ENCODE measurements around the gene IFNA2.
"Not testable (repeated sequence)": the region's sequence is repeated elsewhere in the genome, so short reads cannot be mapped to it uniquely, and the experiment has no call there.

IFNA2 gene

DNA sequence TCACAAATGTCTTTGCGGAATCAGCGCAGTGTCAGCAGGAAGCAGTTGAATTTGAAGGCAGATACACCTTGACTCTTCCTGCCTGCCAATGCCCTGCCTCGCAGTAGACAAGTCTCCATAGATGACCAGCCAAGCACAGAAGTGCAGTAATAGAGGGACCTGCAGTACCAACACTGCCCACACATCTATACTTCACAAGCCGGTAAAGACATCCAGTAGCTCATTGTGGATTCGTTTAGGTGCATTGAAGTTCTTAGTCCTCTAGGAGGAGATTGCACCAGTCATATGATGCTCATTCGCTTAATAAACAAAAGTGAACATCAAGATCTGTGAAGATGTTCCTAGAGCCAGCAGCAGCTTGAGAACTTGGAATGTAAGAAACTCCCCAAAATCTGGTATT, 7.1 kb upstream of the IFNA2 start:
- DNase-seq: no peak
- intact Hi-C loops (cut with DNase I): no loop called here

- no peak for DNase-seq
- intact Hi-C loops (cut with DNase I): no loop called here
Observed at GRCh38 chr9:21383627-21384026, 1.6 kb downstream of the IFNA2 start.

- DNase-seq: no peak
Observed at GRCh38 chr9:21381448-21382339, 3.5 kb downstream of the IFNA2 start.

DNA sequence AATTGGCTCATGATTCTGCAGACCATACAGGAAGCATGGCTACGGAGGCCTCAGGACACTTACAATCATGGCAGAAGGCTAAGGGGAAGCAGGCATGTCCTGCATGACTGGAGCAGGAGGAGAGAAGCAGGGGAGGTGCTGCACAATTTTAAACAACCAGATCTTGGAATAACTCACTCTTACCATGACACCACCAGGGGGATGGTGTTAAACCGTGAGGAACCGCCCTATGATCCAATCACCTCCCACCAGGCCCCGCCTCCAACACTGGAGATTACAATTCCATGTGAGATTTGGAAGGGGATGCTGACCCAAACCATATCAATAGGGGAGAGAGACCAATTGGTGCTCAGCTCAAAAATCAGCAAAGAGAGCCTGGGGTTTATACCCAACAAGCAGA, 13.7 kb downstream of the IFNA2 start:
- peak in 1 of 10 donors; percentile 28 for DNase-seq
- intact Hi-C loops (cut with DNase I): not testable (repeated sequence)

More at GRCh38 chr9:21381448-21382339, 3.5 kb downstream of the IFNA2 start:
- intact Hi-C loops (cut with DNase I): no loop called here

GRCh38 chr9:21367957-21368356, 17.2 kb downstream of the IFNA2 start, which contains the start of gene IFNA13:
Gene IFNA13 (minus strand): TSS chr9:21368057. CDS start chr9:21368010, 47 bp downstream.
- intact Hi-C loops (cut with DNase I): no loop called here

GRCh38 chr9:21367169-21367568, 18.0 kb downstream of the IFNA2 start:
- intact Hi-C loops (cut with DNase I); DNase-seq: not testable (repeated sequence)

More at GRCh38 chr9:21367957-21368356, 17.2 kb downstream of the IFNA2 start, which contains the start of gene IFNA13:
- no peak for DNase-seq

DNA sequence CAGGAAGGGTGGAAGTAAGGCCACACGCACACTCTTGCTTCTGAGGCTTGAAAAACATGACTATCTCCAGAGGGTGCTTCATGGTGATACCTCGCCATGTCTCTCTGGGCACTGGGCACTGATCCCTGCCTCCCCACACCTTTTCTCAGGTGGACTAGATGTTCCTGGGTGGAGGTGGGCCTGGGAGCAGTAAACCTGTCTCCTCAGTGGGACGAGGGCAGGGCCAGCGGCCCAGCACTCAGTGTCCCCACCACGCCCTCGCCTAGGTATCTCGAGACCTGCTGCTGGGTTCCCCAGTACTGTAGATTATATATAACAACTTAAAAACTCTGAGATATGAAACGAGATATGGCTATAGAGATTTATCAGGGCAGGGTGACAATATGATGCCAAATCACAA, 22.9 kb downstream of the IFNA2 start:
- intact Hi-C loops (cut with DNase I): no loop called here
- peak in 1 of 10 donors; percentile 70 for DNase-seq

- no peak for DNase-seq
- intact Hi-C loops (cut with DNase I): no loop called here
Observed at GRCh38 chr9:21357479-21358460, 27.4 kb downstream of the IFNA2 start.

- intact Hi-C loops (cut with DNase I): no loop called here
- no peak for DNase-seq
Observed at GRCh38 chr9:21350787-21351186, 34.4 kb downstream of the IFNA2 start, which contains the start of gene IFNA6. Gene IFNA6 (minus strand): TSS chr9:21350887. CDS start chr9:21350887, 0 bp downstream.

GRCh38 chr9:21348430-21348970, 36.7 kb downstream of the IFNA2 start:
- no peak for DNase-seq
- intact Hi-C loops (cut with DNase I): no loop called here

- no peak for DNase-seq
- intact Hi-C loops (cut with DNase I): no loop called here
Observed at GRCh38 chr9:21340735-21341134, 44.5 kb downstream of the IFNA2 start.

GRCh38 chr9:21336457-21336856, 48.7 kb downstream of the IFNA2 start:
- intact Hi-C loops (cut with DNase I): loop anchor here (5.0 kb wide), 1 partner anchor 466 kb away; the partner anchor contains the start of gene MTAP
- no peak for DNase-seq

GRCh38 chr9:21334701-21335632, 50.2 kb downstream of the IFNA2 start, which contains the start of gene KLHL9:
Gene KLHL9 (minus strand): TSS chr9:21335404. CDS start chr9:21334859, 545 bp downstream.
- intact Hi-C loops (cut with DNase I): loop anchor here (5.0 kb wide), 1 partner anchor 467 kb away; the partner anchor contains the start of gene MTAP
- DNase-seq: peak; percentile 86 to 99 (median 92)
